Nephron (organoid): ENCODE measurements around the gene MLKL.

Source experiments
- H3K27ac Mint-ChIP-seq, 3 experiments: 2 replicates each; pipeline ENCODE4 v1.8.0; 2020; ENCODE audit warnings: mixed read lengths in 3 of 3, mild to moderate bottlenecking in 2 of 3, moderate library complexity in 1 of 3
- H3K27me3 Mint-ChIP-seq: 2 replicates; pipeline ENCODE4 v1.8.0; 2021; ENCODE audit warnings: low read depth, mild to moderate bottlenecking, moderate library complexity, mixed read lengths
- H3K36me3 Mint-ChIP-seq: 2 replicates; pipeline ENCODE4 v1.8.0; 2020; ENCODE audit warnings: low read depth, mixed read lengths
- H3K4me1 Mint-ChIP-seq: 2 replicates; pipeline ENCODE4 v1.8.0; 2020; ENCODE audit warnings: mixed read lengths
- H3K4me3 Mint-ChIP-seq, 3 experiments: 2 replicates each; pipeline ENCODE4 v1.8.0; 2020; ENCODE audit warnings: mild to moderate bottlenecking in 3 of 3, mixed read lengths in 3 of 3, moderate library complexity in 2 of 3
- H3K9me3 Mint-ChIP-seq: 2 replicates; pipeline ENCODE4 v1.8.0; 2020; ENCODE audit warnings: mixed read lengths
- CTCF ChIP-seq, 3 experiments: fragments of 200-600 bp; sonication (generic); IDR thresholded peaks; one replicate each; pipeline ENCODE4 v1.5.0; 2021; ENCODE audit warnings: antibody characterized with exemption in 3 of 3; ENCODE audit not compliant: unreplicated experiment in 3 of 3

MLKL gene

GRCh38 chr16:74735554-74735953 is 34.9 kb upstream of the MLKL start:
- no peaks in the 10 kb centered on the region for H3K4me1 Mint-ChIP-seq
- peak overlapping the region in 1 of 3 experiments; percentile 39 for H3K27ac Mint-ChIP-seq
- H3K36me3 Mint-ChIP-seq, result no peaks in the 10 kb centered on the region
- peaks cover 26% of the 10 kb centered on the region for H3K27me3 Mint-ChIP-seq
- TF ChIP-seq CTCF (IDR thresholded peaks at IDR 0.05; ENCODE audit: unreplicated experiment in 3 of 3), result no peak
- no peak overlapping the region for H3K4me3 Mint-ChIP-seq
- H3K9me3 Mint-ChIP-seq, result no peaks in the 10 kb centered on the region

- Mint-ChIP-seq H3K4me3 (no peak overlapping the region), H3K9me3 (no peaks in the 10 kb centered on the region), H3K27ac (peak overlapping the region in 1 of 3 experiments; percentile 39), H3K4me1 (no peaks in the 10 kb centered on the region), H3K27me3 (peaks cover 26% of the 10 kb centered on the region), H3K36me3 (no peaks in the 10 kb centered on the region)
- TF ChIP-seq CTCF (IDR thresholded peaks at IDR 0.05; ENCODE audit: unreplicated experiment in 3 of 3), result no peak
These were observed 34.4 kb upstream of the MLKL start for GRCh38 chr16:74735162-74735452.

GRCh38 chr16:74734361-74735161 is 33.9 kb upstream of the MLKL start:
- H3K27me3 Mint-ChIP-seq, result peaks cover 26% of the 10 kb centered on the region
- no peak for TF ChIP-seq CTCF (IDR thresholded peaks at IDR 0.05; ENCODE audit: unreplicated experiment in 3 of 3)

GRCh38 chr16:74732707-74733350 is 32.2 kb upstream of the MLKL start:
- no peak for TF ChIP-seq CTCF (IDR thresholded peaks at IDR 0.05; ENCODE audit: unreplicated experiment in 3 of 3)
- H3K27ac Mint-ChIP-seq, result no peak overlapping the region
- H3K9me3 Mint-ChIP-seq, result no peaks in the 10 kb centered on the region
- no peaks in the 10 kb centered on the region for H3K36me3 Mint-ChIP-seq
- no peak overlapping the region for H3K4me3 Mint-ChIP-seq
- H3K4me1 Mint-ChIP-seq, result no peaks in the 10 kb centered on the region
- peaks cover 12% of the 10 kb centered on the region for H3K27me3 Mint-ChIP-seq

More at GRCh38 chr16:74734361-74735161, 33.9 kb upstream of the MLKL start:
- H3K27ac Mint-ChIP-seq, result peak overlapping the region in 2 of 3 experiments; percentile 35 to 39
- H3K9me3 Mint-ChIP-seq, result no peaks in the 10 kb centered on the region
- H3K36me3 Mint-ChIP-seq, result no peaks in the 10 kb centered on the region
- no peaks in the 10 kb centered on the region for H3K4me1 Mint-ChIP-seq
- no peak overlapping the region for H3K4me3 Mint-ChIP-seq

GRCh38 chr16:74731853-74732477 is 31.3 kb upstream of the MLKL start:
- Mint-ChIP-seq H3K27ac (no peak overlapping the region), H3K27me3 (peaks cover 12% of the 10 kb centered on the region), H3K4me3 (no peak overlapping the region), H3K4me1 (no peaks in the 10 kb centered on the region), H3K9me3 (no peaks in the 10 kb centered on the region), H3K36me3 (no peaks in the 10 kb centered on the region)
- no peak for TF ChIP-seq CTCF (IDR thresholded peaks at IDR 0.05; ENCODE audit: unreplicated experiment in 3 of 3)
